HepG2 (cell line): ENCODE results near the gene SDHAF1. TPM values are rescaled to one million over a fixed set of nuclear protein-coding genes. Genes with fewer than 3 reads are reported as not detected.

Source experiments
- AGO1 ChIP-seq: fragments of 200-400 bp; formaldehyde crosslinking; IDR thresholded peaks from 2 replicates; pipeline ENCODE4 v1.6.1; 2017; ENCODE audit warnings: mild to moderate bottlenecking, low read depth, low read length, moderate library complexity; ENCODE audit not compliant: poor library complexity, severe bottlenecking
- GTF2F1 ChIP-seq: fragments of 150-350 bp; IDR thresholded peaks from 2 replicates; pipeline ENCODE4 v1.6.1; 2014; ENCODE audit warnings: low read length
- JUN ChIP-seq: sonication (generic); formaldehyde crosslinking; IDR thresholded peaks from 2 replicates; pipeline ENCODE4 v1.4.0; 2020; ENCODE audit warnings: mild to moderate bottlenecking, missing genetic modification reagents
- MYC ChIP-seq: sonication (generic); formaldehyde crosslinking; IDR thresholded peaks from 2 replicates; pipeline ENCODE4 v1.9.0; 2021; ENCODE audit warnings: missing genetic modification reagents, borderline replicate concordance
- POGZ ChIP-seq: sonication (generic); formaldehyde crosslinking; IDR thresholded peaks from 2 replicates; pipeline ENCODE4 v1.4.0; 2020; ENCODE audit warnings: mild to moderate bottlenecking, missing genetic modification reagents
- RAD21 ChIP-seq: fragments of 450-650 bp; formaldehyde crosslinking; IDR thresholded peaks from 2 replicates; pipeline ENCODE4 v1.5.0; 2020; ENCODE audit warnings: mild to moderate bottlenecking
- SATB2 ChIP-seq: sonication (generic); formaldehyde crosslinking; IDR thresholded peaks from 2 replicates; pipeline ENCODE4 v1.5.0; 2020; ENCODE audit warnings: missing genetic modification reagents
- SIN3B ChIP-seq: fragments of 150-350 bp; IDR thresholded peaks from 2 replicates; pipeline ENCODE4 v1.6.1; 2014; ENCODE audit warnings: low read length
- TAF1 ChIP-seq: sonication (generic); formaldehyde crosslinking; IDR thresholded peaks from 2 replicates; pipeline ENCODE4 v1.4.0; 2020; ENCODE audit warnings: missing genetic modification reagents
- TARDBP ChIP-seq: sonication (generic); formaldehyde crosslinking; IDR thresholded peaks from 2 replicates; pipeline ENCODE4 v1.8.0; 2022; ENCODE audit warnings: mild to moderate bottlenecking, missing genetic modification reagents
- ZNF883 ChIP-seq: sonication (generic); formaldehyde crosslinking; IDR thresholded peaks from 2 replicates; pipeline ENCODE4 v1.5.1; 2020; ENCODE audit warnings: mild to moderate bottlenecking, missing genetic modification reagents; ENCODE audit errors: not compliant biosample characterization
- polyA plus RNA-seq, 8 experiments: library from polyadenylated mRNA; depleted of rRNA in 3 of 8; stranded (reverse) in 7 of 8; unstranded in 1 of 8; fragments of >200 nt; fragmentation: Illumina TruSeq in 4 of 8; extraction: Trizol in 4 of 8; gene quantifications; 2 replicates each; pipeline versions ENCODE4 v1.2.1 to v1.2.3, GENCODE V29; 2011 to 2016; ENCODE audit warnings: low read depth in 4 of 8, missing spikeins in 1 of 8, mixed read lengths in 1 of 8; ENCODE audit not compliant: insufficient read depth in 1 of 8
- total RNA-seq, 5 experiments: library from RNA; depleted of rRNA; stranded (reverse); fragments of >200 nt; fragmentation: Illumina TruSeq; extraction: Trizol; gene quantifications; 2 replicates each; pipeline ENCODE4 v1.2.3, GENCODE V29; 2016; ENCODE audit warnings: low read depth in 1 of 5
- TF ChIP-seq, protein P1 (sequence below): IDR thresholded peaks from 2 replicates; pipeline ENCODE4 v1.6.1; 2012; ENCODE audit warnings: low read length, improper control_type of control experiment
- TF ChIP-seq, protein P2 (sequence below), 2 experiments: sonication (generic) in 1 of 2; formaldehyde crosslinking in 1 of 2; IDR thresholded peaks; 2 replicates each; pipeline versions ENCODE4 v1.6.1 to v1.9.0; 2014 to 2022; ENCODE audit warnings: antibody characterized with exemption in 1 of 2, borderline replicate concordance in 1 of 2, inconsistent platforms in 1 of 2, low read depth in 1 of 2, missing genetic modification reagents in 1 of 2
- TF ChIP-seq, protein P3 (sequence below): conservative IDR thresholded peaks from 2 replicates; pipeline ENCODE4 v1.6.1; 2018; ENCODE audit warnings: missing genetic modification reagents
- TF ChIP-seq, protein P4 (sequence below): sonication (generic); formaldehyde crosslinking; IDR thresholded peaks from 2 replicates; pipeline ENCODE4 v1.5.1; 2020; ENCODE audit warnings: missing genetic modification reagents, mild to moderate bottlenecking, borderline replicate concordance

Gene SDHAF1
- total and polyA plus RNA-seq, 2 of the 13 experiments (the other 11 are each of a cell fraction or from before 2014, with no cell fraction given): 17.8 to 22.8 TPM

DNA sequence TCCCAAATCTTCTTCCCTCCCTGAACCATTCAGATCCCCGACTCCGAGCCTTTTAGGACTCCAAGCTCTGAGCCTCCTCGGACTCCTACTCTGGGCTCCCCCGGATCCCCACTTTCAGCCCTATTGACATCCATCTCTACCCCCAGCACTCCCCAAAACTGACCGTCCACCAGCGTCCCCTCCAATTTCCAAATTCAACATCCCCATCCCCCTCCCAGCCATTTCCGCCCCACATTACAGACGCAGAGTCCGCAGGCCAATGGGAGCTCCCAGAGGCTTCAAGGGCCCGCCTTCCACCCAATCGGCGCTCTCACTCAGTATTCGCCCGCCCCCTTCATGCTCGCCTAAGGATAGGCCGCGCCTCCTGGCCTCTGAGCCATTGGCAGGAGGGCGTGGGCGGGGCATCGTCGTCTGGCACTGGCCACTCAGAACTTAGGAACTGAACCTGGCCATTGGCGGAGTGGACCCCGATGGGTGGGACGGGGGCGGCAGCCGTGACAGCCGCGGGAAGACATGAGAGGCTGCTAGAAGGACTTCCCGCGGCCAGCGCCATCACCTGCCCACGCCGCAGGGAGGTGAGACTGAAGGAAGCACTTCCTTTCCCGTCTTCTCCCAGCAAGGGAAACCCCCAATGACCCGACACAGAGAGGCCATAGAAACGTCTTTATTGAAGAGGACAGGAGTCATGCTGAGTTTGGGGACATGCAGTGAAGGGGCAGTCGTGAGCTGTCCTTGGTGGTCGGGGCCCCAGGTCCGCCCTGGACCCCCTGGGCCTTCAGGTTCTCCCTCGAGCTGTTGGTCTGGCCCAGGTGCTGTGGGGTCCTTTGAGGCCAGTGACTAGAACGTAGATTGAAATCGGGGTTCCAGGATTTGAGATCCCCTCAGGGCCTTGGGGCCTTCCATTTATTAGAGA lies 19.3 kb downstream of the SDHAF1 start, which contains the start of gene ALKBH6 (continued):
- TF ChIP-seq, protein P1, sequence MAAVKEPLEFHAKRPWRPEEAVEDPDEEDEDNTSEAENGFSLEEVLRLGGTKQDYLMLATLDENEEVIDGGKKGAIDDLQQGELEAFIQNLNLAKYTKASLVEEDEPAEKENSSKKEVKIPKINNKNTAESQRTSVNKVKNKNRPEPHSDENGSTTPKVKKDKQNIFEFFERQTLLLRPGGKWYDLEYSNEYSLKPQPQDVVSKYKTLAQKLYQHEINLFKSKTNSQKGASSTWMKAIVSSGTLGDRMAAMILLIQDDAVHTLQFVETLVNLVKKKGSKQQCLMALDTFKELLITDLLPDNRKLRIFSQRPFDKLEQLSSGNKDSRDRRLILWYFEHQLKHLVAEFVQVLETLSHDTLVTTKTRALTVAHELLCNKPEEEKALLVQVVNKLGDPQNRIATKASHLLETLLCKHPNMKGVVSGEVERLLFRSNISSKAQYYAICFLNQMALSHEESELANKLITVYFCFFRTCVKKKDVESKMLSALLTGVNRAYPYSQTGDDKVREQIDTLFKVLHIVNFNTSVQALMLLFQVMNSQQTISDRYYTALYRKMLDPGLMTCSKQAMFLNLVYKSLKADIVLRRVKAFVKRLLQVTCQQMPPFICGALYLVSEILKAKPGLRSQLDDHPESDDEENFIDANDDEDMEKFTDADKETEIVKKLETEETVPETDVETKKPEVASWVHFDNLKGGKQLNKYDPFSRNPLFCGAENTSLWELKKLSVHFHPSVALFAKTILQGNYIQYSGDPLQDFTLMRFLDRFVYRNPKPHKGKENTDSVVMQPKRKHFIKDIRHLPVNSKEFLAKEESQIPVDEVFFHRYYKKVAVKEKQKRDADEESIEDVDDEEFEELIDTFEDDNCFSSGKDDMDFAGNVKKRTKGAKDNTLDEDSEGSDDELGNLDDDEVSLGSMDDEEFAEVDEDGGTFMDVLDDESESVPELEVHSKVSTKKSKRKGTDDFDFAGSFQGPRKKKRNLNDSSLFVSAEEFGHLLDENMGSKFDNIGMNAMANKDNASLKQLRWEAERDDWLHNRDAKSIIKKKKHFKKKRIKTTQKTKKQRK: peak; percentile 51; the same call in 1 of the 2 replicates
- no peak for TF ChIP-seq GTF2F1
- peak; percentile 68 for TF ChIP-seq AGO1
- peak; percentile 49; the same call in 1 of the 2 replicates for TF ChIP-seq MYC (CRISPR knock-in tag)
- TF ChIP-seq RAD21 (CRISPR knock-in tag): no peak
- no peak for TF ChIP-seq SATB2 (CRISPR knock-in tag)
- peak; percentile 62 for TF ChIP-seq TAF1 (CRISPR knock-in tag)
- peak; percentile 68 for TF ChIP-seq SIN3B
- TF ChIP-seq JUN (CRISPR knock-in tag): no peak
- TF ChIP-seq, protein P2, sequence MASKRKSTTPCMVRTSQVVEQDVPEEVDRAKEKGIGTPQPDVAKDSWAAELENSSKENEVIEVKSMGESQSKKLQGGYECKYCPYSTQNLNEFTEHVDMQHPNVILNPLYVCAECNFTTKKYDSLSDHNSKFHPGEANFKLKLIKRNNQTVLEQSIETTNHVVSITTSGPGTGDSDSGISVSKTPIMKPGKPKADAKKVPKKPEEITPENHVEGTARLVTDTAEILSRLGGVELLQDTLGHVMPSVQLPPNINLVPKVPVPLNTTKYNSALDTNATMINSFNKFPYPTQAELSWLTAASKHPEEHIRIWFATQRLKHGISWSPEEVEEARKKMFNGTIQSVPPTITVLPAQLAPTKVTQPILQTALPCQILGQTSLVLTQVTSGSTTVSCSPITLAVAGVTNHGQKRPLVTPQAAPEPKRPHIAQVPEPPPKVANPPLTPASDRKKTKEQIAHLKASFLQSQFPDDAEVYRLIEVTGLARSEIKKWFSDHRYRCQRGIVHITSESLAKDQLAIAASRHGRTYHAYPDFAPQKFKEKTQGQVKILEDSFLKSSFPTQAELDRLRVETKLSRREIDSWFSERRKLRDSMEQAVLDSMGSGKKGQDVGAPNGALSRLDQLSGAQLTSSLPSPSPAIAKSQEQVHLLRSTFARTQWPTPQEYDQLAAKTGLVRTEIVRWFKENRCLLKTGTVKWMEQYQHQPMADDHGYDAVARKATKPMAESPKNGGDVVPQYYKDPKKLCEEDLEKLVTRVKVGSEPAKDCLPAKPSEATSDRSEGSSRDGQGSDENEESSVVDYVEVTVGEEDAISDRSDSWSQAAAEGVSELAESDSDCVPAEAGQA (IDR thresholded peaks at IDR 0.05; ENCODE audit: low read depth): 0 out of 2 replicates have a peak, but pooled peaks have one; percentile 43
- TF ChIP-seq, protein P2 (CRISPR knock-in tag; IDR thresholded peaks at IDR 0.05; ENCODE audit: borderline replicate concordance): no peak
- TF ChIP-seq, protein P3, sequence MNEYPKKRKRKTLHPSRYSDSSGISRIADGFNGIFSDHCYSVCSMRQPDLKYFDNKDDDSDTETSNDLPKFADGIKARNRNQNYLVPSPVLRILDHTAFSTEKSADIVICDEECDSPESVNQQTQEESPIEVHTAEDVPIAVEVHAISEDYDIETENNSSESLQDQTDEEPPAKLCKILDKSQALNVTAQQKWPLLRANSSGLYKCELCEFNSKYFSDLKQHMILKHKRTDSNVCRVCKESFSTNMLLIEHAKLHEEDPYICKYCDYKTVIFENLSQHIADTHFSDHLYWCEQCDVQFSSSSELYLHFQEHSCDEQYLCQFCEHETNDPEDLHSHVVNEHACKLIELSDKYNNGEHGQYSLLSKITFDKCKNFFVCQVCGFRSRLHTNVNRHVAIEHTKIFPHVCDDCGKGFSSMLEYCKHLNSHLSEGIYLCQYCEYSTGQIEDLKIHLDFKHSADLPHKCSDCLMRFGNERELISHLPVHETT (CRISPR knock-in tag): no peak
- peak; percentile 39 for TF ChIP-seq ZNF883 (CRISPR knock-in tag)
- peak; percentile 17; the same call in 1 of the 2 replicates for TF ChIP-seq TARDBP (CRISPR knock-in tag)
- TF ChIP-seq, protein P4, sequence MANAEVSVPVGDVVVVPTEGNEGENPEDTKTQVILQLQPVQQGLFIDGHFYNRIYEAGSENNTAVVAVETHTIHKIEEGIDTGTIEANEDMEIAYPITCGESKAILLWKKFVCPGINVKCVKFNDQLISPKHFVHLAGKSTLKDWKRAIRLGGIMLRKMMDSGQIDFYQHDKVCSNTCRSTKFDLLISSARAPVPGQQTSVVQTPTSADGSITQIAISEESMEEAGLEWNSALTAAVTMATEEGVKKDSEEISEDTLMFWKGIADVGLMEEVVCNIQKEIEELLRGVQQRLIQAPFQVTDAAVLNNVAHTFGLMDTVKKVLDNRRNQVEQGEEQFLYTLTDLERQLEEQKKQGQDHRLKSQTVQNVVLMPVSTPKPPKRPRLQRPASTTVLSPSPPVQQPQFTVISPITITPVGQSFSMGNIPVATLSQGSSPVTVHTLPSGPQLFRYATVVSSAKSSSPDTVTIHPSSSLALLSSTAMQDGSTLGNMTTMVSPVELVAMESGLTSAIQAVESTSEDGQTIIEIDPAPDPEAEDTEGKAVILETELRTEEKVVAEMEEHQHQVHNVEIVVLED (CRISPR knock-in tag): peak; percentile 61; the same call in 1 of the 2 replicates
- peak; percentile 36; the same call in 1 of the 2 replicates for TF ChIP-seq POGZ (CRISPR knock-in tag)
